CD14-positive monocyte (primary cell): Measurements from ENCODE around the gene RELN. TPM values are rescaled to one million over a fixed set of nuclear protein-coding genes. Genes with fewer than 3 reads are reported as not detected.

ENCODE experiments used
- DNase-seq, 3 donors: peaks; one replicate each; pipeline ENCODE4 v3.0.0-alpha.2; 2011 to 2022
- H2AFZ ChIP-seq: 2 replicates; pipeline ENCODE4 v1.6.0; 2012; ENCODE audit warnings: mild to moderate bottlenecking, low read depth, low read length, inconsistent platforms; ENCODE audit not compliant: insufficient read depth, poor library complexity, severe bottlenecking
- H3K27ac ChIP-seq, 2 donors: 1 replicate in 1 of 2; 2 replicates in 1 of 2; pipeline ENCODE4 v1.5.1; 2012 to 2013; ENCODE audit warnings: low read length in 2 of 2, control low read depth in 1 of 2, inconsistent platforms in 1 of 2, low read depth in 1 of 2, mild to moderate bottlenecking in 1 of 2
- H3K27me3 ChIP-seq, 2 donors: one replicate each; pipeline versions ENCODE4 v1.6.0 to v1.6.1; 2011 to 2013; ENCODE audit warnings: low read length in 2 of 2; ENCODE audit not compliant: control insufficient read depth in 2 of 2, insufficient read depth in 2 of 2
- H3K36me3 ChIP-seq, 2 donors: replicated peaks in 1 of 2; 1 replicate in 1 of 2; 2 replicates in 1 of 2; pipeline versions ENCODE4 v1.5.1 to v1.6.1; 2012 to 2013; ENCODE audit warnings: low read length in 2 of 2, control low read depth in 1 of 2, inconsistent platforms in 1 of 2, mild to moderate bottlenecking in 1 of 2; ENCODE audit not compliant: insufficient read depth in 2 of 2, control insufficient read depth in 1 of 2
- H3K4me1 ChIP-seq, 2 donors: 1 replicate in 1 of 2; 2 replicates in 1 of 2; pipeline versions ENCODE4 v1.5.1 to v1.6.1; 2012 to 2013; ENCODE audit warnings: low read length in 2 of 2, control low read depth in 1 of 2, inconsistent platforms in 1 of 2, mild to moderate bottlenecking in 1 of 2, moderate library complexity in 1 of 2; ENCODE audit not compliant: insufficient read depth in 2 of 2, control insufficient read depth in 1 of 2
- H3K4me2 ChIP-seq: replicated peaks from 2 replicates; pipeline ENCODE3; 2012; ENCODE audit warnings: low read length, moderate library complexity, mild to moderate bottlenecking; ENCODE audit not compliant: poor library complexity, severe bottlenecking; ENCODE audit errors: extremely low read depth
- H3K4me3 ChIP-seq, 3 experiments: fragments of 200-600 bp in 1 of 3; sonication (generic) in 1 of 3; replicated peaks in 1 of 3; 1 replicate in 2 of 3; 2 replicates in 1 of 3; pipeline ENCODE4 v1.5.1; 2011 to 2013; ENCODE audit warnings: low read length in 3 of 3, mild to moderate bottlenecking in 3 of 3, control low read depth in 2 of 3, low read depth in 2 of 3, inconsistent platforms in 1 of 3, moderate library complexity in 1 of 3
- H3K79me2 ChIP-seq: 2 replicates; pipeline ENCODE4 v1.6.0; 2012; ENCODE audit warnings: mild to moderate bottlenecking, control low read depth, inconsistent platforms, low read length, moderate library complexity; ENCODE audit not compliant: insufficient read depth
- H3K9ac ChIP-seq: 2 replicates; pipeline ENCODE4 v1.6.0; 2017; ENCODE audit warnings: low read length, mild to moderate bottlenecking; ENCODE audit not compliant: insufficient read depth, poor library complexity, severe bottlenecking
- H3K9me3 ChIP-seq, 2 donors: replicated peaks in 1 of 2; 1 replicate in 1 of 2; 2 replicates in 1 of 2; pipeline versions ENCODE4 v1.5.1 to v1.6.1; 2012 to 2013; ENCODE audit warnings: low read length in 2 of 2, control low read depth in 1 of 2; ENCODE audit not compliant: control insufficient read depth in 1 of 2, insufficient read depth in 1 of 2
- H4K20me1 ChIP-seq: 2 replicates; pipeline ENCODE4 v1.6.0; 2012; ENCODE audit warnings: mild to moderate bottlenecking, low read length, control low read depth, moderate library complexity; ENCODE audit not compliant: insufficient read depth
- H3K27ac Mint-ChIP-seq, 7 donors: one replicate each; pipeline ENCODE4 v1.8.0; 2020; ENCODE audit warnings: mild to moderate bottlenecking in 7 of 7, mixed read lengths in 7 of 7, moderate library complexity in 6 of 7, inconsistent platforms in 2 of 7
- H3K27me3 Mint-ChIP-seq, 3 donors: one replicate each; pipeline ENCODE4 v1.8.0; 2021 to 2022; ENCODE audit warnings: low read depth in 3 of 3, mild to moderate bottlenecking in 3 of 3, mixed read lengths in 3 of 3, moderate library complexity in 3 of 3, inconsistent platforms in 1 of 3
- H3K36me3 Mint-ChIP-seq, 2 donors: one replicate each; pipeline ENCODE4 v1.8.0; 2020; ENCODE audit warnings: mixed read lengths in 2 of 2, inconsistent platforms in 1 of 2, mild to moderate bottlenecking in 1 of 2
- H3K4me1 Mint-ChIP-seq: one replicate; pipeline ENCODE4 v1.8.0; 2020; ENCODE audit warnings: mild to moderate bottlenecking, mixed read lengths
- H3K4me3 Mint-ChIP-seq, 2 donors: one replicate each; pipeline ENCODE4 v1.8.0; 2020; ENCODE audit warnings: mild to moderate bottlenecking in 2 of 2, mixed read lengths in 2 of 2, moderate library complexity in 1 of 2
- H3K9me3 Mint-ChIP-seq, 7 donors: one replicate each; pipeline ENCODE4 v1.8.0; 2020 to 2022; ENCODE audit warnings: mixed read lengths in 7 of 7, mild to moderate bottlenecking in 6 of 7, moderate library complexity in 6 of 7, inconsistent platforms in 2 of 7
- CTCF ChIP-seq: fragments of 200-600 bp; IDR thresholded peaks from one replicate; pipeline ENCODE4 v1.8.0; 2022; ENCODE audit warnings: antibody characterized with exemption, mild to moderate bottlenecking
- WGBS: methylation state at CpG from one replicate; pipeline ENCODE4 v1.1.5; 2013; ENCODE audit warnings: missing lambda C conversion rate; ENCODE audit not compliant: insufficient coverage; 5-methylcytosine and 5-hydroxymethylcytosine counted together
- intact Hi-C, 2 donors: fragments of 100-400 bp; cut with micrococcal nuclease; formaldehyde crosslinking; loops; one replicate each; pipeline versions ENCODE4 v1.15.0 to v1.15.1; 2023
- polyA plus RNA-seq, 3 donors: library from polyadenylated mRNA; depleted of rRNA in 1 of 3; unstranded in 2 of 3; stranded (reverse) in 1 of 3; fragments of 300-500 nt in 2 of 3; fragments of >200 nt in 1 of 3; fragmentation: Illumina TruSeq in 2 of 3; gene quantifications; 1 replicate in 2 of 3; 2 replicates in 1 of 3; pipeline ENCODE4 v1.2.3, GENCODE V29; 2012 to 2021

Gene RELN
- polyA plus RNA-seq, 3 donors: not detected

- no CpG with 5 or more reads among the region's 2 CpGs for WGBS
- no peak for DNase-seq
- H3K4me3 Mint-ChIP-seq: no peak overlapping the region
- H3K27ac ChIP-seq: no peak overlapping the region
- no peaks in the 10 kb centered on the region for H3K36me3 Mint-ChIP-seq
- no peaks in the 10 kb centered on the region for H3K9me3 ChIP-seq
- H3K9ac ChIP-seq: no peak overlapping the region
- intact Hi-C loops: no loop called here
- no peak overlapping the region for H3K4me2 ChIP-seq
- no peak overlapping the region for H3K27ac Mint-ChIP-seq
- H3K4me3 ChIP-seq: no peak overlapping the region
- H3K27me3 ChIP-seq: no peaks in the 10 kb centered on the region
- no peak overlapping the region for H2AFZ ChIP-seq
- no peaks in the 10 kb centered on the region for H3K4me1 ChIP-seq
- no peaks in the 10 kb centered on the region for H4K20me1 ChIP-seq
- no peaks in the 10 kb centered on the region for H3K4me1 Mint-ChIP-seq
- peaks cover under 1 to 8% (median 4%) of the 10 kb centered on the region in 7 donors for H3K9me3 Mint-ChIP-seq
- TF ChIP-seq CTCF: no peak
- H3K79me2 ChIP-seq: no peaks in the 10 kb centered on the region
- peaks cover 0 to 2% (median 0%) of the 10 kb centered on the region in 3 donors for H3K27me3 Mint-ChIP-seq
- no peaks in the 10 kb centered on the region for H3K36me3 ChIP-seq
These were observed 101.4 kb downstream of the RELN start for GRCh38 chr7:103887853-103888602.

- Mint-ChIP-seq H3K27me3 (peaks cover 0 to 2% (median 0%) of the 10 kb centered on the region in 3 donors), H3K4me1 (no peaks in the 10 kb centered on the region), H3K27ac (no peak overlapping the region), H3K36me3 (no peaks in the 10 kb centered on the region), H3K4me3 (no peak overlapping the region), H3K9me3 (peaks cover 2 to 10% (median 6%) of the 10 kb centered on the region in 7 donors)
- intact Hi-C loops: no loop called here
- no CpG with 5 or more reads among the region's 3 CpGs for WGBS
- no peaks in the 10 kb centered on the region for H3K27me3 ChIP-seq
- DNase-seq: no peak
- H2AFZ ChIP-seq: no peak overlapping the region
- H3K4me3 ChIP-seq: no peak overlapping the region
- H3K36me3 ChIP-seq: no peaks in the 10 kb centered on the region
- no peak overlapping the region for H3K27ac ChIP-seq
- H3K4me2 ChIP-seq: no peak overlapping the region
- no peaks in the 10 kb centered on the region for H3K9me3 ChIP-seq
- no peaks in the 10 kb centered on the region for H4K20me1 ChIP-seq
- H3K79me2 ChIP-seq: no peaks in the 10 kb centered on the region
- TF ChIP-seq CTCF: no peak
- no peaks in the 10 kb centered on the region for H3K4me1 ChIP-seq
- no peak overlapping the region for H3K9ac ChIP-seq
These were observed 102.4 kb downstream of the RELN start for GRCh38 chr7:103887050-103887449.
